DND-41 (cell line): Measurements from ENCODE around the gene YTHDF2.

Experiments
- EZH2 ChIP-seq: IDR thresholded peaks from 3 replicates; pipeline ENCODE4 v1.6.1; 2012; ENCODE audit warnings: borderline replicate concordance, low read depth, mild to moderate bottlenecking, moderate library complexity, low read length, inconsistent platforms; ENCODE audit not compliant: severe bottlenecking
- TF ChIP-seq, protein P1 (sequence below): IDR thresholded peaks from 2 replicates; pipeline ENCODE4 v1.5.1; 2012; ENCODE audit warnings: borderline replicate concordance, low read length, moderate library complexity, mild to moderate bottlenecking; ENCODE audit not compliant: poor library complexity, severe bottlenecking; ENCODE audit errors: extremely low read depth

DNA sequence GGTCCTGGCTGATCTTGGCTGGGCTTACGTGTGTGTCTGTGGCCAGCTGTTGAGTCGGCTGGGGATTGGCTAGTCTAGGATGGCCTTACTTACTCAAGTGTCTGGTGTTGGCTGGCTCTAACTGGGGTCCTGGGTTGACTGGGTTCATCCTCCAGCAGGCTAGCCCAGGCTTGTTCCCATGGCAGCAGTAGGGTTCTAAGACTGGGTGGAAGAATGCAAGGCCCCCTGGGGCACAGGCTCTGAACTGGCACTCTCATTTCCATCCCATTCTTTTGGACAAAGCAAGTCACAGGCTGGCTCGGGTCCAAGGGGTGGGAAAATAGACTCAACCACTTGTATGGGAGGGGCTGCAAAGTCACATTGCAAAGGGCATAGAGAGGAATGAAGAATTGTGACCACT, 67.3 kb downstream of the YTHDF2 start:
- no peak for TF ChIP-seq EZH2
- TF ChIP-seq, protein P1, sequence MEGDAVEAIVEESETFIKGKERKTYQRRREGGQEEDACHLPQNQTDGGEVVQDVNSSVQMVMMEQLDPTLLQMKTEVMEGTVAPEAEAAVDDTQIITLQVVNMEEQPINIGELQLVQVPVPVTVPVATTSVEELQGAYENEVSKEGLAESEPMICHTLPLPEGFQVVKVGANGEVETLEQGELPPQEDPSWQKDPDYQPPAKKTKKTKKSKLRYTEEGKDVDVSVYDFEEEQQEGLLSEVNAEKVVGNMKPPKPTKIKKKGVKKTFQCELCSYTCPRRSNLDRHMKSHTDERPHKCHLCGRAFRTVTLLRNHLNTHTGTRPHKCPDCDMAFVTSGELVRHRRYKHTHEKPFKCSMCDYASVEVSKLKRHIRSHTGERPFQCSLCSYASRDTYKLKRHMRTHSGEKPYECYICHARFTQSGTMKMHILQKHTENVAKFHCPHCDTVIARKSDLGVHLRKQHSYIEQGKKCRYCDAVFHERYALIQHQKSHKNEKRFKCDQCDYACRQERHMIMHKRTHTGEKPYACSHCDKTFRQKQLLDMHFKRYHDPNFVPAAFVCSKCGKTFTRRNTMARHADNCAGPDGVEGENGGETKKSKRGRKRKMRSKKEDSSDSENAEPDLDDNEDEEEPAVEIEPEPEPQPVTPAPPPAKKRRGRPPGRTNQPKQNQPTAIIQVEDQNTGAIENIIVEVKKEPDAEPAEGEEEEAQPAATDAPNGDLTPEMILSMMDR, result no peak
